Globus pallidus (tissue), 1 donor: Measurements from ENCODE around the gene B2M.
"Not testable (repeated sequence)": the region's sequence is repeated elsewhere in the genome, so short reads cannot be mapped to it uniquely, and the experiment has no call there.

ENCODE experiments used
- DNase-seq: peaks from one replicate; pipeline ENCODE4 v3.0.0-alpha.2; 2015; ENCODE audit warnings: low spot score

B2M gene

DNA sequence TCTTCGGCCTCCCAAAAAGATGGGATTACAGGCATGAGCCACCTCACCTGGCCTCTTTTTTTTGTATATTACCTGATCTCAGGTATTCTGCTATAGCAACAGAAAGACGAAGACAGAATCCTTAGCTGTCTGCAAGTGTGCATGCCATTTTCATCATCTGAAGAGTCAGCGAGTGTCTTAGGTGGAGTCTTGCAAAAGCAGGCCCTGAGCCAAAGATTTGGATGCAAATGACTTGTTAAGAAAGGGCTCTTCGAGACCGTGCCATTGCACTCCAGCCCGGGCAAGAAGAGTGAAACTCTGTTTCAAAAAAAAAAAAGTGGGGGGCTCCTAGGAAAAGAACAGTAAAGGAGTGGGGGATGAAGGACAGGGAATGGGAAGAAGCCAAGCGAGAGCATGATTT, 14.8 kb downstream of the B2M start:
- no peak for DNase-seq

DNA sequence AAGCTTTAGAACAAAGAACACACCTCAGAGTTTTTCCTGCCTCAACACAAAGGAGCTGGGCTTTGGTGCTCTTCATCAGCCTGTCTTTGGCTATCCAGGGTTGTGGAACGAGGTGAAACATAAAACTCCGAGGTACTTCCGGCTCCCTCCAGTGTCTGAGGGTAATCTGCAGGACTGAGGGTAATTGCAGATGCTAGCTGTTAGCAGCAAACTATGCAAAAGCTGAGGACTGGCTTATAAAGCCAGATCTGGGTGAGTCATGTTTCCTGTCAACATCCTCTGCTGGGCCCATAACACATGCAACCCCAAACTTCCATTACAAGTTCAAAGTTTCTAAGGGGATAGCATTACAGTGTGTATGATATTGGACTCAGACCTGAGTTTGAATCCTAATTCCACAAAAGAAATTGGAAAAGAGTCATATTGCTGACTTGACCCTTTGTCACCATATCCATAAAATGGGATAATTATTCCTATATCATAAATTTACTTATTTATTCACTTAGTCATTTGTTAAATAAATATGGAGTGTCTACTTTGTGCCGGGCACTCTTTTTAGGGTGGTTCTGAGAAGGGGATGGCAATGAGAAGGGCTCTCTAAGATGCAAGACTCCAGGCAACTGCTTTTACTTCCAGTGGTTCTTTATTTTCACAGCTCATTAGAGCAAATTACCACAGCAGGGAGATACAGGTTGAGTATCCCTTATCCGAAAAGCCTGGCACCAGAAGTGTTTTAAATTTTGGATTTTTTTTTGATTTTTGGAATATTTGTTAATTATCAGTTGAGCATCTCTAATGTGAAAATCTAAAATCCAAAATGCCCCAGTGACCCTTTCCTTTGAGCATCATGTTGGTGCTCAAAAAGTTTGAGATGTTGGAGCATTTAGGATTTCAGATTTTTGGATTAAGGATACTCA, 15.5 kb downstream of the B2M start:
- DNase-seq: no peak

DNA sequence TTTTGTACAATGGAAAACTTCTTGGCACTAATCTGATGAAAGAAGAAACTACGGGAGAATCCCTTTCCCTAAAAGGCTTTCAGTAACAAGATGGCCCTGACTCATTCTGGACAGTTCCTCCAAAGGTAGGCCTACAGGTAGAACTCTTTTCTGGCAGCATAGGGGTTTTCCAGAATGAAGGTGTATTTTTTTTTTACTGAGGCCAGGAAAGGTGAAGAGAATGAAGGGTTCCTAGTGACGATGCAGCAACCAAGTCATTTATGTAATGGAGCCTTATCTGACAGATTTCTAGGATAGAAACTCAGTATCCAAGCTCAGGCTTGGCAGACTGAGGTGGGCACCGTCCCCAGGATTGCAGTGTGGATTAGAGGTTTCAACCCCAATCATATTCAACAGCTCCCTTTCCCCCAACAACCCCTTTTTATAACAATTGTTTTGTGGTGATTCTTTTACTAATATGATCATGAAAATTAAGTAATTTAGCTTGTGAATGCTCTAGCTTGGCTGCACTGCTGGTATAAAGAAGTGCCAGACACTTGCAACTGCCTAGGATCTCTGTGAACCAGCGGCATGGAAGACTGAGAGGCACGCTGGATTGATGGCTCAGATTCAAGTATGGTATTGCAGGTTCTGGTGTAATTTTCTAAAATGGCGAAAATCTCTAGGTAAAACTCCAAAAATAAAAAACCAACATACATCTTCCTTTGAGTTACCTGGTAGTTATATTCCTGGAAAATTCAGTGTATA, 16.3 kb downstream of the B2M start:
- no peak for DNase-seq

DNA sequence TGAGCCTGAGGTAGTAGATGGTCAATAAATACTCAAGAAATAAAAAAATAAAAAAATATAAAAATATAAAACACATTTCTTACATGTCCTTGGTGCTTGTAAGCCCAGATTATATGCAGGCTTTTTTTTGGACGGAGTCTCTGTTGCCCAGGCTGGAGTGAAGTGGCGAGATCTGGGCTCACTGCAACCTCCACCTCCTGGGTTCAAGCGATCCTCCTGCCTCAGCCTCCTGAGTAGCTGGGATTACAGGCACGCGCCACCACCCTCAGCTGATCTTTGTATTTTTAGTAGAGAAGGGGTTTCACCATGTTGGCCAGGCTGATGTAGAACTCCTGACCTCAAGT, 16.9 kb downstream of the B2M start:
- not testable (repeated sequence) for DNase-seq

DNA sequence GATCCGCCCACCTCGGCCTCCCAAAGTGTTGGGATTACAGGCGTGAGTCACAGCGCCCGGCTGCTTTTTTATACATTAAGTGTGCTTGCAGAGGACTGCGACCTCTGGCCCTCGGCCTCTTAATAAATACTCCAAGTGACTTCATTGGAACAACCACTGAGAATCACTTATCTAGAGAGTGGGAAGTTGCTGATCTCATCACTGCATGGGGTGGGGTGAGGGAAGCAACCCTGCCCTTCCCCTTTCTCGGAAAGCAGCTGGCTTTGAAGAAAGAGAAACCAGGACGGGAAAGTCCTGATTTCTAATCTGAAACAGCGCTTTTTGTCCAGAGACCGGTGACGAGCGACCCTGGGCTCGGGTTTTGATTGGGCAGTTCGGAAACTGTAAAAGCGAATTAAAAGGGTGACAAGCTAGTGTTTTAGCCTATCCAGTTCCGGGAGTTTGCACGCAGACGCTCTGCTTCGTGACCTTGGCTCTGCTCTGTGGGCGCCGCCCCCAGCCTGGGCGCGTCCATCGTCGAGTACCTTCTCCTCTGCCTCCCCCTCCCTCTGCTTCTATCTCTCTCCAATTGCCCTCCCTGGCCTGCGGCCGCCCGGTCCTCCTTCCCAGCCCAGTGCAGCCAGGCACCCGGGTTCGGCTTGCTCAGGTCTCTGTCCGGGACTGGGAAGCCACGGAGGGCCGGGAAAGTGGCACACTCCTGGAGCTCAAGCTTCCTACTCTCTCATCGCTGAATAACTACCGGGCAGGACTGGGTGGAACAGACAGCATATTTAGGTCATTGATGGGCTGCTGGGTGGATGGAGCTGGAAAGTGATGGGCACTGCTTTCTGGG, 17.5 kb downstream of the B2M start:
- DNase-seq: peak; percentile 97

DNA sequence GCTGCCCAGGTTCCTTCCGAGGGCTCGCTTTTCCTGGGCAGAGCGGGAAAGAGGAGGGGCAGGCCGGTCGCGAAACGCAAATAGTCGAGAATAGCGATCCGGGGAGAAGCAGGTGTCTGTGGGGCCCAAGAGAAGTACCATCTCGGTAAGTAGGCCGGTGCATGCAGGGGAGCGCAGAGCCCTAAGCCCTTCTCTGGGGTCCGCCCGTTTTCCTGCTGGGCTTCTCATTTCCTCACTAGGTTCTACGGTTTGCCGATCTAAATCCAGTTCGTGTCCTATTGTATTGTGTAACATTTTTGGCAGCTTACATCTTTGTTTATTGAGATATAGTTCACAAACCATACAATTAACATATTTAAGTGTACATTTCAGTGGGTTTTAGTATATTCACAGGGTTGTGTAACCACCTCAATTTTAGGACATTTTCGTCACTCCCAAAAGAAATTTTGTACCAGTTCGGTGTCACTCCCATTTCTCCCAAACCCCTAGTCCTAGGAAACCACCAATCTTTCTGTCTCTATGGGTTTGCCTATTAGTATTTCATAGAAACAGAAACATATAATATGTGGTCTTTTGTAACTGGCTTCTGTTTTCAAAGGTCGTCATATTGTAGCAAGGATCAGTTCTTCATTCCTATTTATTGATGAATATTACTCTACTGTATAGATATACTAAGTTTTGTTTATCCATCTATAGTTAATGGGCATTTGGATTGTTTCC, 18.3 kb downstream of the B2M start:
- no peak for DNase-seq

DNA sequence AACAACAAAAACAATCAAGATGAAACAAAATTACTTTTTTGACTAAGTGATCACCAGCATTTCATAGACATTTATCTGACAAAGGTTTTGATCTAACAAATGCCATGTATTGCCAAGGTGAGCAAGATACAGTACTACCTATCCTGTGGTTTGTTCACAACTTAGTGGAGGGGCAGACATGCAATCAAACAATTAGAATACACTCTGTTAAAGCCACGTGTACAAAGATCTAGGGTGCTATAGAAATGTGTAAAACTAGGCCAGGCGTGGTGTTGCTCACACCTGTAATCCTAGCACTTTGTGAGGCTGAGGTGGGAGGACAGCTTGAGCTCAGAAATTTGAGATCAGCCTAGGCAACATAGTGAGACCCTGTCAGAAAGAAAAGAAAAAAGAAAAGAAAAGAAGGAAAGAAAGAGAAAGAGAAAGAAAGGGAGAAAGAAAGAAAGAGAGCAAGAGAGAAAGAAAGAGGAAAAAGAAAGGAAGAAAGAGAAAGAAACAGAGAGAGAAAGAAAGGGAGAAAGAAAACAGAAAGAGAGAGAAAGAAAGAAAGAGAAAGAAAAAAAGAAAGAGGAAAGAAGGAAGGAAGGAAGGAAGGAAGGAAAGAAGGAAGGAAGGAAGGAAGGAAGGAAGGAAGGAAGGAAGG, 23.6 kb downstream of the B2M start:
- DNase-seq: no peak

DNA sequence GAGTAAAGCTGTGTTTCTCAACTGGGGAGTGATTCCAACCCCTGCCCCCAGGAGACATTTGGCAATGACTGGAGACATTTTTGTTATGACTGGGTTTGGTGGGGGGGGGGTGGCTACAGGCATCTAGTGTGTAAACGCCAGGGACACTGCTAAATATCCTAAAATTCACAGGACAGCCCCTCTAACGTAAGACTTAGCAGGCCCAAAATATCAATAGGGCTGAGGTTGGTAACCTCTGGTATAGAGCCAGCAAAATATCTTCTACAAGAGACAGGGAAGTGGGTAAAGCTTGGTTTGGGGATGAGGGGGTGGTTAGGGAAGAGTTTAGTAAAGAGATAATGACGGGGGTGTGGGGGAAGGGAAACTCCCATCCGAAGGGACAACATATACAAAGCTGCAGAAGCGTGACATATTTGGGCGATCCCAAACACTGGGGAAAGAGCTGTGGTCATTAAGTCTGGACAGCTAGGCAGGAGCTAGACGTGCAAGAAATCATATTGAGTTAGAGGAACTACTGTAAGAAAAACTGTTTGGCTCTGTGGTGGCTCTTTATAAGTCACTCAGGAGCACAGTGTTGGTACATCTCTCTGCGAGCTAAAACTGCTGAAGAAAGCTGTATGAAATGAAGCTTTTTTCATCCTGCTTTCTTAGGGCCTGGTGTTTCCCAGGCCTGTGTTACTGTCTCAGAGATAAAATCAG, 24.3 kb downstream of the B2M start:
- DNase-seq: no peak

DNA sequence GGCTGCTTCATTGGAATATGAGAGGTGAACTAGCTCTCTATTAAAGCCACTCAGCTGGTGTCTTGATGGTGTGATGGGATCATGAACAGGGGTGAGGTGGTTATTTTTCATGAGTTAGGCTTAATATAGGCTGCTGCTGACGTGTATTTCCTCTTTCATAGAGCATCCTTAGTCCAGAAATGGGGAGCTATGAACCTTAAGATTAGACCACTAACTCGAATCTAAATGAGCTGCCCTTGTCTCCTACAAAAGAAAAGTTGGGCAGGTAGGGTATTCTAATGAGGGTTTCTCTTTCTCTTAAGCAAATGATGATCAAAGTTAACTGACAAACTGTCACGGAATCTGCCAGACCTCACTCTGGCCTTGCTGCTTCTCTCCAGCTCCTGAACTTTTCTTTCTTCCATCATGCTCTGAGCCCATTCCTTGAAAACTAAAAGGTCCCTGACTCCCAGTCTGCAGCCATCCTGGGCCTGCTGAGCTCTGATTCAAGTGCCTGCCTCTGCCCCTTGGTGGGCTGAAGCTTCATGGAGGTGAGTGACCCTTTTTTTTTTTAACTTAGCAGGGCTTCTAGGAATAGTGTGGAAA, 25.0 kb downstream of the B2M start, which contains the start of gene TRIM69:
Gene TRIM69, plus strand, starts transcription at position 348 of the 585 bp plus-strand sequence. Its CDS starts 177 bp downstream, at position 525.
- no peak for DNase-seq

DNA sequence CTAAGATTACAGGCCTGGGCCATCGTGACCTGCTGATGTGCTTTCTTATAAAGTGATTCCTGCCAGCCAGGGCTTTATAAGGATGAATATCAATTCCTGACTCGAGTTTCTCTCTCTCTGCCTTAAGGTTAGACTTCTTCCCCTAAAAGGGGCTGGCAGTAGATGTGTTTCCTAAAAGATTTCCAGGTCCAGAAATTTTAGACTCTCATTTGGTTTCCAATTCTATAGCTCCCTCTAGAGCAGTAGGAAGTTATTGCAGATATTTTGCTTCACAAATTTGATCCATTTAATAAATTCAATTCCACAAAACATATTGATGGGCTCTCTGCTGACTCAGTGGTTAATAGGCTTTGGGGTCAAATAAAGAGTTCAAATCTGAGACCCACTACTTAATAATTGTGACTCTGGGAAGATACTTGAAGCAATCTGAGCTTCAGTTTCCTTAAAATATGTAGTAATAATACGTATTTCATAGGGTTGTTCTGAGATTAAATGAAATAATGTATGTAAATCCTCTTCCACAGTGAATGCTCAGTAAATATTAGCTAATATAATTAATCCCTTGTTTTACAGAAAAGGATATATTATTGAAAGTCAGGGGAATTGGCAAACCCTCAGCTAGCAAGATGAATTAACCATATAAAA, 27.1 kb downstream of the B2M start:
- peak; percentile 57 for DNase-seq

DNA sequence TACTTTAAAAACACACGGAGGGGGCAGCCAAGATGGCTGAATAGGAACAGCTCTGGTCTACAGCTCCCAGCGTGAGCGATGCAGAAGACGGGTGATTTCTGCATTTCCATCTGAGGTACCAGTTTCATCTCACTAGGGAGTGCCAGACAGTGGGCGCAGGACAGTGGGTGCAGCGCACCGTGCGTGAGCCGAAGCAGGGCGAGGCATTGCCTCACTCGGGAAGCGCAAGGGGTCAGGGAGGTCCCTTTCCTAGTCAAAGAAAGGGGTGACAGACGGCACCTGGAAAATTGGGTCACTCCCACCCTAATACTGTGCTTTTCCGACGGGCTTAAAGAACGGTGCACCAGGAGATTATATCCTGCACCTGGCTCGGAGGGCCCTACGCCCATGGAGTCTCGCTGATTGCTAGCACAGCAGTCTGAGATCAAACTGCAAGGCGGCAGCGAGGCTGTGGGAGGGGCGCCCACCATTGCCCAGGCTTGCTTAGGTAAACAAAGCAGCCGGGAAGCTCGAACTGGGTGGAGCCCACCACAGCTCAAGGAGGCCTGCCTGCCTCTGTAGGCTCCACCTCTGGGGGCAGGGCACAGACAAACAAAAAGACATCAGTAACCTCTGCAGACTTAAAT, 28.0 kb downstream of the B2M start:
- not testable (repeated sequence) for DNase-seq

DNA sequence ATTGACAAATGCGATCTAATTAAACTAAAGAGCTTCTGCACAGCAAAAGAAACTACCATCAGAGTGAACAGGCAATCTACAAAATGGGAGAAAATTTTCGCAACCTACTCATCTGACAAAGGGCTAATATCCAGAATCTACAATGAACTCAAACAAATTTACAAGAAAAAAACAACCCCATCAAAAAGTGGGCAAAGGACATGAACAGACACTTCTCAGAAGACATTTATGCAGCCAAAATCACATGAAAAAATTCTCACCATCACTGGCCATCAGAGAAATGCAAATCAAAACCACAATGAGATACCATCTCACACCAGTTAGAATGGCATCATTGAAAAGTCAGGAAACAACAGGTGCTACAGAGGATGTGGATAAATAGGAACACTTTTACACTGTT, 32.1 kb downstream of the B2M start:
- not testable (repeated sequence) for DNase-seq

DNA sequence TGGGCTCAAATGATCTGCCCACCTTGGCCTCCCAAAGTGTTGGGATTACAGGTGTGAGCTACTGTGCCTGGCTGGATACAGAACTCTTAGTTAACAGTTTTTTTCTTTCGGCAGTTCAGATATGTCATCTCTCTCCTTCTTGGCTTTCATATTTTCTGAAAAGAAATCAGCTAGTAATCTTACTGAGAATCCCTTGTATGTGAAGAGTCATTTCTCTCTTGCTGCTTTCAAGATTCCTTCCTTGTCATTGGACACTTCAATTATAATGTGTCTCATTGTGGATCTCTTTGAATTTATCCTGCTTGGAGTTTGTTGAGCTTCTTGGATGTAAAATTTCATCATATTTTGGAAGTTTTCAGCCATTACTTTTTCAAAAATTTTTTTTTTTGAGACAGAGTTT, 42.0 kb downstream of the B2M start:
- DNase-seq: no peak

DNA sequence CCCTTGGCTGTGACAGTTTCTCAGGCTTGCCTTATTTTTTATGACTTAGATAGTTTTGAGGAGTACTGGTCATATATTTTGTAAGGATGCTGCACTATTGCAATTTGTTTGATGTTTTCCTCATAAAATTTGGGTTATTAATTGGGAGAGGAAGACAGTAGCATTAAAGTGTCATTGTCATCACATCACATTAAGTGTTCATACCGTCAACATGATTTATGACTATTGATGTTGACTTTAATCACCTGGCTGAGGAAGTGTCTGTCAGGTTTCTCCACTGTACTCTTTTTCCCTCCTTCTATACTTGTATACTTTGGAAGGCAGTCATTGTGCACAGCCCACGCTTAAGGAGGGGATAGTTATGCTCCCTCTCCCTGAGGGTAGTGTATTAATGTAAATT, 51.9 kb downstream of the B2M start:
- no peak for DNase-seq

DNA sequence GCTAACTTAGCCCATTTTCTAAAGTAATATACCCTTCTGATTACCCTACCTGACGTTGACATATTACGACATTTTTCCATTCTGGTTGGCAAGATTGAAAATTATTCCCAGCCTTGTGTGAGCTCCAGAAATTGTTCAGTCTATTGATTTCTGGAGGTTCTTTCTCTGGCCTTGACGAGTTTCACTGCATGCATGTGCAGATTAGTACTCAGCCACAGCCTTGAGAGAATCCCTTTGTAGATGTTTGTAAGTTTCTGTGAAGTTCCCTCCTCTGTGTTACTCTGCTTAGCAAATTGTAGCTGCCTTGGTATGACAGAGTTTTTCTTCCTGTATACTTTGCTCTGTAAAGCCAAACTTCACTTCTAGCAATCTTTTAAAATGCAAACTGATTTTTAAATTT, 52.5 kb downstream of the B2M start:
- DNase-seq: no peak

DNA sequence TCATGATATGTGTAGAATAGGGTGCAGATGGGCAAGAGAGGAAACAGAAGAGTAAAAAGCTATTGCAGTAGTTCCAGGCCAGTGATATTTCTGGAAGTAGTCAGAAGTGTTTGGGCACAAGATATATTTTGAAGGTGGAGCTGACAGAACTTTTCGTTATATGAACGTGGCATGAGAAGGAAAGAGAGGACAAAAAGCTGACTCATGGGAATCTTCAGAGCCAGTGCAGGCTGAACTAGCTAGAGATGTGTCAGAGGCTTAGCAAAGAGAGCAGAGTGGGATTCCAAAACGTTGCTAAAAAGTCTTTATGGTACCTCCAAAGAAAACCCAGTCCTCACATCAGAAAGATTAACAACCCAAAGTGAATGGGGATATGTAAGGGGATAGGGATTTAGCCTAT, 53.7 kb downstream of the B2M start:
- DNase-seq: no peak
